ENCODE measurements around the gene APH1B. TPM values are rescaled to one million over a fixed set of nuclear protein-coding genes. Genes with fewer than 3 reads are reported as not detected.

APH1B gene
- total RNA-seq, 1 experiment from 2014 or later, result 20.9 TPM

- no peaks in the 10 kb centered on the region for H3K79me1 ChIP-seq (ENCODE audit: insufficient read depth, low read depth, low read length, poor library complexity, severe bottlenecking)
- no peak for TF ChIP-seq CTCF (conservative IDR thresholded peaks at IDR 0.05)
- no peak overlapping the region for H3K9ac ChIP-seq (ENCODE audit: extremely low read depth, insufficient read length, low read length)
- H3K4me1 ChIP-seq (ENCODE audit: insufficient read depth, low read length), result no peaks in the 10 kb centered on the region; the same call in 1 of the 2 replicates
- H3T11ph ChIP-seq (ENCODE audit: low read length), result no peak overlapping the region
- H2BK20ac ChIP-seq (ENCODE audit: low read depth, low read length, poor library complexity, severe bottlenecking), result no peak overlapping the region
- no peak overlapping the region for H3K14ac ChIP-seq (ENCODE audit: insufficient read depth, low read length)
- no peak overlapping the region for H2AFZ ChIP-seq (ENCODE audit: low read length)
- no peak overlapping the region for H4K91ac ChIP-seq (ENCODE audit: insufficient read length, low read depth, low read length)
- no peaks in the 10 kb centered on the region for H3K27me3 ChIP-seq (ENCODE audit: insufficient read depth, low read length)
- H3K4ac ChIP-seq (ENCODE audit: low read depth, low read length), result no peak overlapping the region
- H4K5ac ChIP-seq (ENCODE audit: insufficient read length, low read depth, low read length), result no peak overlapping the region
- H2BK5ac ChIP-seq (ENCODE audit: insufficient read length, low read length), result no peak overlapping the region
- no peak overlapping the region for H2BK15ac ChIP-seq (ENCODE audit: low read depth, low read length)
- H3K4me2 ChIP-seq (ENCODE audit: insufficient read depth, insufficient read length, low read length), result no peak overlapping the region
- H3K18ac ChIP-seq (ENCODE audit: insufficient read length, low read depth, low read length), result no peak overlapping the region
- no peak overlapping the region for H2BK120ac ChIP-seq (ENCODE audit: low read depth, low read length, poor library complexity, severe bottlenecking)
- no peak overlapping the region; a peak in 1 of 5 replicates for H3K4me3 Mint-ChIP-seq
- H3K27me3 Mint-ChIP-seq (ENCODE audit: low read depth), result no peaks in the 10 kb centered on the region
- H3K56ac ChIP-seq (ENCODE audit: insufficient read length, low read depth, low read length), result no peak overlapping the region
- DNase-seq, result no peak
- no peak overlapping the region for H2AK5ac ChIP-seq (ENCODE audit: insufficient read length, low read length)
- no CpG with 5 or more reads among the region's 1 CpG for WGBS (ENCODE audit: extremely low coverage, insufficient read length, low lambda C conversion rate)
- H3K23ac ChIP-seq (ENCODE audit: insufficient read length, low read depth, low read length), result no peak overlapping the region
- no peaks in the 10 kb centered on the region for H3K23me2 ChIP-seq (ENCODE audit: insufficient read length, low read depth, low read length, poor library complexity, severe bottlenecking)
- H4K20me1 ChIP-seq (ENCODE audit: control insufficient read depth, insufficient read depth, insufficient read length), result no peaks in the 10 kb centered on the region
- peaks cover 0 to 4% of the 10 kb centered on the region in 2 experiments; a peak in 2 of 5 replicates for H3K9me3 Mint-ChIP-seq
- H4K8ac ChIP-seq (replicated peaks; ENCODE audit: insufficient read length, low read depth, low read length), result no peak overlapping the region
- no peak overlapping the region for H3K27ac ChIP-seq (ENCODE audit: insufficient read length, low read depth, low read length)
- no peaks in the 10 kb centered on the region for H3K9me3 ChIP-seq (ENCODE audit: control insufficient read depth, low read depth, low read length)
- peaks cover 21 to 28% of the 10 kb centered on the region in 2 experiments for H3K4me1 Mint-ChIP-seq
- peaks cover 13 to 28% (median 21%) of the 10 kb centered on the region in 3 experiments for H3K36me3 Mint-ChIP-seq (ENCODE audit: insufficient read depth in 1 of 3, low read depth in 3 of 3)
- H3K79me2 ChIP-seq (ENCODE audit: insufficient read depth, low read length), result no peaks in the 10 kb centered on the region
- peak overlapping the region; percentile 86 to 97 (median 93) for H3K27ac Mint-ChIP-seq
- no peak overlapping the region for H2BK12ac ChIP-seq (ENCODE audit: insufficient read length, low read depth, low read length)
Measured at GRCh38 chr15:63255489-63255990, 21.9 kb upstream of the APH1B start.
